PFSK-1 (cell line): ENCODE results near the gene TAOK2.

Experiments
- FOXP2 ChIP-seq: optimal IDR thresholded peaks from 2 replicates; pipeline ENCODE3; 2011; ENCODE audit warnings: borderline replicate concordance, control low read depth, inconsistent platforms; ENCODE audit not compliant: insufficient read depth; ENCODE audit errors: extremely low read length, extremely low read depth
- POLR2AphosphoS5 ChIP-seq: IDR thresholded peaks from 2 replicates; pipeline ENCODE4 v1.6.1; 2012; ENCODE audit warnings: low read depth, mild to moderate bottlenecking, control low read depth, low read length, moderate library complexity
- REST ChIP-seq, 2 experiments: IDR thresholded peaks; 2 replicates each; pipeline versions ENCODE4 v1.6.1 to v1.8.0; 2011 to 2012; ENCODE audit warnings: low read depth in 2 of 2, low read length in 2 of 2, control low read depth in 1 of 2, inconsistent platforms in 1 of 2, mild to moderate bottlenecking in 1 of 2, moderate library complexity in 1 of 2; ENCODE audit not compliant: insufficient read depth in 1 of 2
- SIN3A ChIP-seq: IDR thresholded peaks from 2 replicates; pipeline ENCODE4 v1.6.1; 2012; ENCODE audit warnings: mild to moderate bottlenecking, low read length, moderate library complexity, borderline replicate concordance; ENCODE audit not compliant: insufficient read depth
- TAF1 ChIP-seq: IDR thresholded peaks from 2 replicates; pipeline ENCODE4 v1.6.1; 2012; ENCODE audit warnings: low read length, control low read depth, borderline replicate concordance; ENCODE audit not compliant: insufficient read depth

GRCh38 chr16:29978564-29979270 is 5.0 kb downstream of the TAOK2 start:
- TF ChIP-seq TAF1 (no peak), SIN3A (no peak), POLR2AphosphoS5 (no peak), REST (IDR thresholded peaks at IDR 0.05; ENCODE audit: insufficient read depth in 1 of 2, low read depth in 2 of 2, low read length in 2 of 2) (no peak), FOXP2 (no peak)
